IPS-NIHi7 (cell line): Measurements from ENCODE around the gene PDE1C.
A peak's percentile ranks its signal among the peaks of the same experiment; 100 is the strongest.

Experiments
- DNase-seq: peaks from one replicate; pipeline ENCODE4 v3.0.0; 2012; ENCODE audit warnings: mixed read lengths; ENCODE audit errors: extremely low spot score

The PDE1C gene

GRCh38 chr7:32074787-32075585 is 4.8 kb upstream of the PDE1C start:
- no peak for DNase-seq

GRCh38 chr7:32073533-32073932 is 3.3 kb upstream of the PDE1C start:
- DNase-seq, result no peak

- no peak for DNase-seq
Measured at GRCh38 chr7:32072397-32072796, 2.2 kb upstream of the PDE1C start.

- DNase-seq, result no peak
Measured at GRCh38 chr7:32071466-32072091, 1.4 kb upstream of the PDE1C start.

GRCh38 chr7:32070051-32070405 is 179 bp downstream of the PDE1C start:
- DNase-seq, result peak; percentile 42

- no peak for DNase-seq
Measured at GRCh38 chr7:32069116-32069650, 1.0 kb downstream of the PDE1C start.

GRCh38 chr7:32068411-32069101 is 1.7 kb downstream of the PDE1C start:
- no peak for DNase-seq

- DNase-seq, result no peak
Measured at GRCh38 chr7:32066441-32066840, 3.8 kb downstream of the PDE1C start.

- DNase-seq, result no peak
Measured at GRCh38 chr7:32063614-32064013, 6.6 kb downstream of the PDE1C start.

GRCh38 chr7:32062150-32062549 is 8.1 kb downstream of the PDE1C start:
- peak; percentile 72 for DNase-seq

GRCh38 chr7:32061346-32061745 is 8.9 kb downstream of the PDE1C start:
- DNase-seq, result no peak

GRCh38 chr7:32059289-32060011 is 10.8 kb downstream of the PDE1C start:
- peak; percentile 37 for DNase-seq

- DNase-seq, result no peak
Measured at GRCh38 chr7:32058002-32058401, 12.2 kb downstream of the PDE1C start.

GRCh38 chr7:32056767-32057166 is 13.4 kb downstream of the PDE1C start:
- DNase-seq, result no peak

- DNase-seq, result no peak
Measured at GRCh38 chr7:32053204-32053603, 17.0 kb downstream of the PDE1C start.

- DNase-seq, result no peak
Measured at GRCh38 chr7:32051128-32051527, 19.1 kb downstream of the PDE1C start.

GRCh38 chr7:32049599-32049998 is 20.6 kb downstream of the PDE1C start:
- DNase-seq, result no peak

- no peak for DNase-seq
Measured at GRCh38 chr7:32048970-32049491, 21.2 kb downstream of the PDE1C start.

GRCh38 chr7:32047801-32048200 is 22.4 kb downstream of the PDE1C start:
- DNase-seq, result no peak

GRCh38 chr7:32047075-32047474 is 23.1 kb downstream of the PDE1C start:
- DNase-seq, result no peak

- DNase-seq, result no peak
Measured at GRCh38 chr7:32045228-32045627, 25.0 kb downstream of the PDE1C start.

- DNase-seq, result peak; percentile 15
Measured at GRCh38 chr7:32044739-32045138, 25.5 kb downstream of the PDE1C start.
